ENCODE data around the gene CCT2. TPM values are rescaled to one million over a fixed set of nuclear protein-coding genes. Genes with fewer than 3 reads are reported as not detected.

Gene CCT2
- total RNA-seq, 1 donor from 2014 or later = 388 TPM

DNA sequence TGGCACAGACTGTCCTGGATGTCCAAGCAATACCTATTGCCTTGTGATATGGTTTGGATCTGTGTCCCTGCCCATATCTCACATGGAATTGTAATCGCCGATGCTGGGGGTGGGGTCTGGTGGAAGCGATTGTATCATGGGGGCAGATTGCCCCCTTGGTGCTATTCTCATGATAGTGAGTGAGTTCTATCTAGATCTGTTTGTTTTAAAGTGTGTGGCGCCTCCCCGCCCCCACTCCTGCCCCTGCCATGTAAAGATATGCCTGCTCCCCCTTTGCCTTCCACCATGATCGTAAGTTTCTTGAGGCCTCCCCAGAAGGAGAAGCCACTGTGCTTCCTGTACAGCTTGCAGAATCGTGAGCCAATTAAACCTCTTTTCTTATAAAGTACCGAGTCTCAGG is 42.2 kb downstream of the CCT2 start:
- H3K4me3 Mint-ChIP-seq = no peak overlapping the region
- TF ChIP-seq, protein P1, sequence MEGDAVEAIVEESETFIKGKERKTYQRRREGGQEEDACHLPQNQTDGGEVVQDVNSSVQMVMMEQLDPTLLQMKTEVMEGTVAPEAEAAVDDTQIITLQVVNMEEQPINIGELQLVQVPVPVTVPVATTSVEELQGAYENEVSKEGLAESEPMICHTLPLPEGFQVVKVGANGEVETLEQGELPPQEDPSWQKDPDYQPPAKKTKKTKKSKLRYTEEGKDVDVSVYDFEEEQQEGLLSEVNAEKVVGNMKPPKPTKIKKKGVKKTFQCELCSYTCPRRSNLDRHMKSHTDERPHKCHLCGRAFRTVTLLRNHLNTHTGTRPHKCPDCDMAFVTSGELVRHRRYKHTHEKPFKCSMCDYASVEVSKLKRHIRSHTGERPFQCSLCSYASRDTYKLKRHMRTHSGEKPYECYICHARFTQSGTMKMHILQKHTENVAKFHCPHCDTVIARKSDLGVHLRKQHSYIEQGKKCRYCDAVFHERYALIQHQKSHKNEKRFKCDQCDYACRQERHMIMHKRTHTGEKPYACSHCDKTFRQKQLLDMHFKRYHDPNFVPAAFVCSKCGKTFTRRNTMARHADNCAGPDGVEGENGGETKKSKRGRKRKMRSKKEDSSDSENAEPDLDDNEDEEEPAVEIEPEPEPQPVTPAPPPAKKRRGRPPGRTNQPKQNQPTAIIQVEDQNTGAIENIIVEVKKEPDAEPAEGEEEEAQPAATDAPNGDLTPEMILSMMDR (conservative IDR thresholded peaks at IDR 0.05) = no peak
- no peaks in the 10 kb centered on the region for H3K27me3 Mint-ChIP-seq (ENCODE audit: low read depth)
- no peaks in the 10 kb centered on the region for H3K9me3 Mint-ChIP-seq
- H3K36me3 Mint-ChIP-seq (ENCODE audit: low read depth) = no peaks in the 10 kb centered on the region
- no peak overlapping the region for H3K27ac Mint-ChIP-seq (ENCODE audit: unreplicated experiment)
- no peaks in the 10 kb centered on the region for H3K4me1 Mint-ChIP-seq
- DNase-seq (ENCODE audit: low read depth, low spot score) = no peak

DNA sequence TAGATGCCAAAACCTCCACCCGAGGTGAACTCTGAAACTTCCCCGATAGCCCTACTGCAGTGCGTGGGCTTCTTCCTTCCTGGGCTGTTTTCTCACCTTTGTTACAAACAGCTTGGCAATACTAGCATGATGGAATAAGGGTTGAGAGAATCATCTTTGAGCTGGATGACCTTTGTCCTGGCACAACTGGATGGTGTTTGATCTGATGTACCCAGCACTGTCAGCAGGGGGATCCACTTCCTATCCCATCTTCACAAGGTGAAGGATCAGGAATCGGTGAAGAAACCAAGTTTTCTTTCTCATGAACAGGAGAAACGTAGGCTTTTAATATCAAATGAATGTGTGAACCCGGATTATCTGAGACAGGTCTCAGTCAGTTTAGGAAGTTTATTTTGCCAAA is 44.9 kb downstream of the CCT2 start:
- H3K4me3 Mint-ChIP-seq = no peak overlapping the region
- TF ChIP-seq, protein P1 (conservative IDR thresholded peaks at IDR 0.05) = peak; percentile 32
- no peak for DNase-seq (ENCODE audit: low read depth, low spot score)
- no peak overlapping the region for H3K27ac Mint-ChIP-seq (ENCODE audit: unreplicated experiment)
- H3K36me3 Mint-ChIP-seq (ENCODE audit: low read depth) = no peaks in the 10 kb centered on the region
- H3K27me3 Mint-ChIP-seq (ENCODE audit: low read depth) = no peaks in the 10 kb centered on the region
- H3K4me1 Mint-ChIP-seq = no peaks in the 10 kb centered on the region
- H3K9me3 Mint-ChIP-seq = no peaks in the 10 kb centered on the region

DNA sequence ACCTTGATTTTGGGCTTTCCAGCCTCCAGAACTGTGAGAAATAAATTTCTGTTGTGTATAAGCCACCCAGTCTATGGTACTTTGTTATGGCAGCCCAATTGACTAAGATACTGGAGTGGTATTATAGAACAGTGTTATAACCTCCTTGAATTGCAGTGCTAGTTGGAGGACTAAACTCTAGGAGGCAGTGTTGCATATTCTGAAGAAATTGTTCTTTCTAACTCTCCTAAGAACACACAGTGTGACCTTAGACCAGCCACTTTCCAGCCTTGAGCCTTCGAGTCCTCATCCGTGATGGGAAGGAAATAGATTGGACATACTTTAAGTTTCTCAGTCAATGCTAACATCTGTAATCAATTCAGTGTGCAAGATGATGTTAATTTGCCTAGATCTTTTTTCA is 47.8 kb downstream of the CCT2 start:
- H3K27ac Mint-ChIP-seq (ENCODE audit: unreplicated experiment) = no peak overlapping the region
- no peak for DNase-seq (ENCODE audit: low read depth, low spot score)
- no peak overlapping the region for H3K4me3 Mint-ChIP-seq
- H3K36me3 Mint-ChIP-seq (ENCODE audit: low read depth) = no peaks in the 10 kb centered on the region
- no peaks in the 10 kb centered on the region for H3K9me3 Mint-ChIP-seq
- no peaks in the 10 kb centered on the region for H3K27me3 Mint-ChIP-seq (ENCODE audit: low read depth)
- TF ChIP-seq, protein P1 (conservative IDR thresholded peaks at IDR 0.05) = peak; percentile 39
- no peaks in the 10 kb centered on the region for H3K4me1 Mint-ChIP-seq

DNA sequence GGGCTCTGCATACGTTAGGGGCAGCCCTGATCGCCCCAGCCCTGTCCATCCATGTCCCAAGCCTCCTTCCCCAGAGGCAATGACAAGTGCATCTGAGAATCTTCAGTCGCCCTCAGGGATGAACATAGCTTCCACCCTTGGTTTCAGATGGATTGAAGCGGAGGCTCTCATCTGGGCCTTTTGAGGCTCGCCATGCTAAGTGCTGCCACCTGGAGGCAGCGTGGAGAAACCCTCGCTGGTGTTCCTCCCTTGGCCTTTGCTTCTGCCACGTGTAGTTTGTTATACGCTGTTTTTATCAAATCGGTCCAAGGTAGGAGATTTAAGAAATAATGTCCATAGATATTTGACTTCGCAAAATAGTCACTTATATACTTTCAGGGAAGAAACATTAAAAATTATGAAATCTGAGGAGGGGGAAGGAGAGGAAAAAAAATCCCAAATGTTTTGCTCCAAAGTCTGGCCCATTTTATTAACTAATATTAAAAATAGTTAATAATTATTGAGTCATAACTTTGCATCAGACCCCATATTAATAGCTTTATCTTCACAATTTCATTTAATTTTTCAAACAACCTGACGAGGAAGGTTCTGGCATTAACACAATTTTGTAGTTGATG is 54.2 kb downstream of the CCT2 start:
- H3K4me3 Mint-ChIP-seq = no peak overlapping the region
- TF ChIP-seq, protein P1 (conservative IDR thresholded peaks at IDR 0.05) = peak; percentile 87
- no peak overlapping the region for H3K27ac Mint-ChIP-seq (ENCODE audit: unreplicated experiment)
- H3K4me1 Mint-ChIP-seq = no peaks in the 10 kb centered on the region
- no peaks in the 10 kb centered on the region for H3K9me3 Mint-ChIP-seq
- DNase-seq (ENCODE audit: low read depth, low spot score) = peak; percentile 66
- H3K27me3 Mint-ChIP-seq (ENCODE audit: low read depth) = no peaks in the 10 kb centered on the region
- H3K36me3 Mint-ChIP-seq (ENCODE audit: low read depth) = no peaks in the 10 kb centered on the region

DNA sequence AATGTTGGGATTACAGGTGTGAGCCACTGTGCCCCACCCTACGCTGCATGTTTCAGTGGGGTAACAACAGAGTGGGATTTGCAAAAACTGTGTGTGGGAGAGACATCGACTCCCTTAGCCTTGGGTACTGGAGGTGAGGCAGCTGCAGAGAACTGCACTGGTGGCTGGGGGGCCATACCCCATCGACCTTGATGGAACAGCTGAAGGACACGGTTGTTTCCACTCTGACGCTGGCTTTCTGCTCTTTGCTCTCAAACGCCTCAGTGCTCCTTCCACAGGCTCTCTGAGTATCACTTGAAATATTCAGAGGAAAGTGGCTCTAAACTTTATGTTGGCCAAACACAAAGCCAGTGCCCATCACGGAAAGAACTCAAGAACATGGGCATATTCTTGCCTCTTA is 56.3 kb downstream of the CCT2 start:
- DNase-seq (ENCODE audit: low read depth, low spot score) = no peak
- H3K27ac Mint-ChIP-seq (ENCODE audit: unreplicated experiment) = no peak overlapping the region
- H3K4me1 Mint-ChIP-seq = no peaks in the 10 kb centered on the region

More for the DNA sequence above, 56.3 kb downstream of the CCT2 start:
- TF ChIP-seq, protein P1 (conservative IDR thresholded peaks at IDR 0.05) = no peak
- H3K27me3 Mint-ChIP-seq (ENCODE audit: low read depth) = no peaks in the 10 kb centered on the region
- H3K9me3 Mint-ChIP-seq = no peaks in the 10 kb centered on the region
- H3K4me3 Mint-ChIP-seq = no peak overlapping the region
- no peaks in the 10 kb centered on the region for H3K36me3 Mint-ChIP-seq (ENCODE audit: low read depth)

Measured in neural crest cell (in vitro differentiated cells).